ENCODE data around the gene GRK5.

GRK5 gene

GRCh38 chr10:119453313-119453712 lies 245.9 kb downstream of the GRK5 start:
- ChIA-PET CTCF (interaction anchor here (1.6 to 21.4 kb wide), 2 partner anchors 9 to 251 kb away, joined by 7 to 530 read pairs; partner anchors contain the start of gene GRK5), POLR2A (no interaction called here)
- no peak for DNase-seq (ENCODE audit: low read depth, low spot score)
- H3K4me3 ChIP-seq (ENCODE audit: low read depth, low read length) = no peak overlapping the region
- TF ChIP-seq, protein P1, sequence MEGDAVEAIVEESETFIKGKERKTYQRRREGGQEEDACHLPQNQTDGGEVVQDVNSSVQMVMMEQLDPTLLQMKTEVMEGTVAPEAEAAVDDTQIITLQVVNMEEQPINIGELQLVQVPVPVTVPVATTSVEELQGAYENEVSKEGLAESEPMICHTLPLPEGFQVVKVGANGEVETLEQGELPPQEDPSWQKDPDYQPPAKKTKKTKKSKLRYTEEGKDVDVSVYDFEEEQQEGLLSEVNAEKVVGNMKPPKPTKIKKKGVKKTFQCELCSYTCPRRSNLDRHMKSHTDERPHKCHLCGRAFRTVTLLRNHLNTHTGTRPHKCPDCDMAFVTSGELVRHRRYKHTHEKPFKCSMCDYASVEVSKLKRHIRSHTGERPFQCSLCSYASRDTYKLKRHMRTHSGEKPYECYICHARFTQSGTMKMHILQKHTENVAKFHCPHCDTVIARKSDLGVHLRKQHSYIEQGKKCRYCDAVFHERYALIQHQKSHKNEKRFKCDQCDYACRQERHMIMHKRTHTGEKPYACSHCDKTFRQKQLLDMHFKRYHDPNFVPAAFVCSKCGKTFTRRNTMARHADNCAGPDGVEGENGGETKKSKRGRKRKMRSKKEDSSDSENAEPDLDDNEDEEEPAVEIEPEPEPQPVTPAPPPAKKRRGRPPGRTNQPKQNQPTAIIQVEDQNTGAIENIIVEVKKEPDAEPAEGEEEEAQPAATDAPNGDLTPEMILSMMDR (IDR thresholded peaks at IDR 0.05; ENCODE audit: insufficient read depth, low read length, missing control alignments) = no peak

DNA sequence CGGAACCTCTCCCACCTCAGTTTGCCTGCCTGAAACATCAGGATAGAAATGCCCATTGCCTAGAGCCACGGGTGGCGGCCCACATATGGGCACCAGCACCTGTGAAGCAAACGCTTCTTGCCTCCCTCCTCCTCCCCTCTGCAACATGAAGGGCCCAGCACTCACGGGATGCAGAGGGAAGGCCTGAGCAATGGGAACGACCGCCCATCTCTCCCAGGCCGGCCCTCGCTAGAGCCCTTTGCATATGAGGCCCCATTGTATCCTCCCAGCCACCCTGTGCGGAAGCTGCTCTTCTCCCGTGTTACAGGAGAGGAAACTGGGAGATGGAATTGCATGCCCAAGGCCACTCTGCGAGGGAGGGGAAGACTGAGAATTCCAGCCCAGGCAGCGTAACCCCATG lies 246.9 kb downstream of the GRK5 start:
- H3K4me3 ChIP-seq (ENCODE audit: low read depth, low read length) = no peak overlapping the region
- CTCF ChIA-PET = interaction anchor here (0.9 to 21.4 kb wide), 3 partner anchors 9 to 252 kb away, joined by 3 to 530 read pairs (median 7); partner anchors contain the start of gene GRK5
- TF ChIP-seq, protein P1 (IDR thresholded peaks at IDR 0.05; ENCODE audit: insufficient read depth, low read length, missing control alignments) = no peak
- POLR2A ChIA-PET = no interaction called here
- DNase-seq (ENCODE audit: low read depth, low spot score) = no peak

DNA sequence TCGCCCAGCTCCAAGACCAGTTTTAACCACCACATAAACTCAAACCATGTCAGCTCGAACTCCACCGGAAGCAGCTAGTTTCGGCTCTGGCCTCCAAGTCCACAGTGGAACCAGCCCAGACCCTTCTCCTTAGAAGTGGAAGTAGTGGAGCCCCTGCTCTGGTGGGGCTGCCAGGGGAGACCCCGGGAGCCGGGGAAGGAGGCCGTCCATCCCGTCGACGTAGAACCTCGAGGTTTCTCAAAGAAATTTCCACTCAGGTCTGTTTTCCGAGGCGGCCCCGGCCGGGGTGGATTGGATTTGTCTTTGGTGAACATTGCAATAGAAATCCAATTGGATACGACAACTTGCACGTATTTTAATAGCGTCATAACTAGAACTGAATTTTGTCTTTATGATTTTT lies 247.6 kb downstream of the GRK5 start:
- ChIA-PET POLR2A (no interaction called here), CTCF (interaction anchor here (1.3 to 21.4 kb wide), 2 partner anchors 9 to 252 kb away, joined by 7 to 530 read pairs; partner anchors contain the start of gene GRK5)
- H3K4me3 ChIP-seq (ENCODE audit: low read depth, low read length) = no peak overlapping the region
- no peak for DNase-seq (ENCODE audit: low read depth, low spot score)
- TF ChIP-seq, protein P1 (IDR thresholded peaks at IDR 0.05; ENCODE audit: insufficient read depth, low read length, missing control alignments) = no peak

- no peak for DNase-seq (ENCODE audit: low read depth, low spot score)
- ChIA-PET POLR2A (no interaction called here), CTCF (interaction anchor here (4.7 kb wide), 1 partner anchor 11 kb away, joined by 35 read pairs; no protein-coding TSS in a partner anchor)
- TF ChIP-seq, protein P1 (IDR thresholded peaks at IDR 0.05; ENCODE audit: insufficient read depth, low read length, missing control alignments) = no peak
- H3K4me3 ChIP-seq (ENCODE audit: low read depth, low read length) = no peak overlapping the region
These were observed 248.5 kb downstream of the GRK5 start for GRCh38 chr10:119455609-119456434.

- TF ChIP-seq, protein P1 (IDR thresholded peaks at IDR 0.05; ENCODE audit: insufficient read depth, low read length, missing control alignments) = no peak
- H3K4me3 ChIP-seq (ENCODE audit: low read depth, low read length) = no peak overlapping the region
- ChIA-PET POLR2A (no interaction called here), CTCF (interaction anchor here (0.8 to 4.7 kb wide), 5 partner anchors 9 to 258 kb away, joined by 3 to 35 read pairs (median 5); partner anchors contain the start of gene RGS10)
- no peak for DNase-seq (ENCODE audit: low read depth, low spot score)
These were observed 249.1 kb downstream of the GRK5 start for GRCh38 chr10:119456435-119456810.

DNA sequence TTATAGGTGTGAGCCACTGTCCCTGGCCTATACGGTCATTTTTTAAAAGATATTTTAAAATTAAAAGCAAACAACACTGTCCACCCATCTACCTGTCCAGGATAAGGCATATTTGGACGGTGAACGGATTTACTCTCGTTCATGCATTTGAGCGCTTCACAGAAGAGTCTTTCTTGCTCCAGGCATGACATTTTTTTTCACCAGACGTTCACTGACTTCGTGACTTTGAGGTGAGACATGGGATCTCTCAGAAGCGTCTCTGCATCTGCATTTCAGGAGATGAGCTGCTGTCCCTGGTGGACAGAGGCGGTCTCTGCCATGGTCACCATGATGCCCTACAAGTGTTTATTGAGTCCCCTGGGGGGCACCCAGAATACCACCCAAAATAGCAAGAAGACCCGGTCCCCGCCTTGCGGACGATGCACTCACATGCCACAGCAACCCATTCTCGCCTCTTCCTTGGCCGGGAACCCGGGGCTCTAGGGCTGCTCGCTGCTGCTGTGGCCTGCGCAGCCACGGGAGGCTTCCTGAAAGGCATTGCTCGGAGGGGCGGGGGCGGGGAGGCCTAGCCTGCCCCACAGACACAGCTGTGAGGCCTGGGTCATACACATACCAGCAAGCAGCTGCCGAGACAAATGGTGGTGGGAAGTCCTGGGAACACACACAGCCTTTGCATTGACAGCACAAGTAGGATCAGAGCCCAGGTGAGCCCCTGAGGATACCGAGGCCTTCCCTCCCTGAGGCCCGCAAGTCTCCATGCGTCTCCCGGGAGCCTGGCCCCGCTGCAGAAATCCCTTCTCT lies 250.8 kb downstream of the GRK5 start:
- no peak overlapping the region for H3K4me3 ChIP-seq (ENCODE audit: low read depth, low read length)
- CTCF ChIA-PET = interaction anchor here (1.5 to 4.7 kb wide), 6 partner anchors 9 to 260 kb away, joined by 4 to 35 read pairs (median 6); no protein-coding TSS in a partner anchor
- DNase-seq (ENCODE audit: low read depth, low spot score) = no peak
- POLR2A ChIA-PET = no interaction called here
- TF ChIP-seq, protein P1 (IDR thresholded peaks at IDR 0.05; ENCODE audit: insufficient read depth, low read length, missing control alignments) = no peak
